WTC11 (cell line): ENCODE measurements around the gene KRTAP24-1. TPM values are rescaled to one million over a fixed set of nuclear protein-coding genes. Genes with fewer than 3 reads are reported as not detected.

Experiments
- ATAC-seq: fragments of 200-7000 bp; cut with Tn5 transposase; 2 replicates; pipeline ENCODE4 v1.10.0; 2021; ENCODE audit warnings: mild to moderate bottlenecking, moderate library complexity
- CTCF ChIA-PET: fragments of 300-600 bp; sonication (Branson Sonifier 250); formaldehyde crosslinking; loops from one replicate; lab custom pipeline; 2021; ENCODE audit warnings: antibody characterized with exemption; lab: Charles Lee
- POLR2A ChIA-PET: fragments of 350-600 bp; sonication (Branson Sonifier 250); formaldehyde crosslinking; loops from one replicate; lab custom pipeline; 2021; ENCODE audit warnings: antibody characterized with exemption; lab: Charles Lee
- DNase-seq: peaks from one replicate; pipeline ENCODE4 v3.0.0; 2021; ENCODE audit warnings: low spot score
- H3K27ac Mint-ChIP-seq: 2 replicates; pipeline ENCODE4 v1.8.0; 2021; ENCODE audit warnings: mixed read lengths
- H3K27me3 Mint-ChIP-seq: 2 replicates; pipeline ENCODE4 v1.8.0; 2021; ENCODE audit warnings: low read depth, mild to moderate bottlenecking, moderate library complexity, mixed read lengths
- H3K36me3 Mint-ChIP-seq: 2 replicates; pipeline ENCODE4 v1.8.0; 2021; ENCODE audit warnings: mixed read lengths
- H3K4me1 Mint-ChIP-seq: 2 replicates; pipeline ENCODE4 v1.8.0; 2022; ENCODE audit warnings: mixed read lengths
- H3K4me3 Mint-ChIP-seq: 2 replicates; pipeline ENCODE4 v1.8.0; 2021; ENCODE audit warnings: mild to moderate bottlenecking, moderate library complexity, mixed read lengths
- H3K9me3 Mint-ChIP-seq: 2 replicates; pipeline ENCODE4 v1.8.0; 2021; ENCODE audit warnings: mixed read lengths
- ATF1 ChIP-seq: sonication (generic); formaldehyde crosslinking; IDR thresholded peaks from 2 replicates; pipeline ENCODE4 v1.8.1; 2023; ENCODE audit warnings: mild to moderate bottlenecking, moderate library complexity, missing genetic modification reagents
- ATF3 ChIP-seq: sonication (generic); formaldehyde crosslinking; conservative IDR thresholded peaks from 2 replicates; pipeline ENCODE4 v1.8.1; 2022; ENCODE audit warnings: mild to moderate bottlenecking, missing genetic modification reagents
- ATF6 ChIP-seq: sonication (generic); formaldehyde crosslinking; IDR thresholded peaks from 2 replicates; pipeline ENCODE4 v1.8.1; 2023; ENCODE audit warnings: mild to moderate bottlenecking, missing genetic modification reagents
- CDX4 ChIP-seq: fragments of 250-450 bp; sonication (Bioruptor Pico); IDR thresholded peaks from 2 replicates; pipeline ENCODE4 v1.9.0; 2021; ENCODE audit warnings: moderate library complexity, mild to moderate bottlenecking, inconsistent platforms, borderline replicate concordance
- CTCF ChIP-seq: fragments of 200-600 bp; IDR thresholded peaks from 2 replicates; pipeline ENCODE4 v1.8.0; 2022; ENCODE audit warnings: antibody characterized with exemption
- EMX1 ChIP-seq: fragments of 250-450 bp; sonication (Bioruptor Pico); IDR thresholded peaks from 2 replicates; pipeline ENCODE4 v1.8.0; 2021; ENCODE audit warnings: mild to moderate bottlenecking
- ERG ChIP-seq: fragments of 250-450 bp; sonication (Bioruptor Pico); IDR thresholded peaks from 2 replicates; pipeline ENCODE4 v1.8.0; 2021; ENCODE audit warnings: mild to moderate bottlenecking
- ESRRA ChIP-seq: sonication (generic); formaldehyde crosslinking; IDR thresholded peaks from 2 replicates; pipeline ENCODE4 v1.8.1; 2022; ENCODE audit warnings: mild to moderate bottlenecking, missing genetic modification reagents, borderline replicate concordance
- FOXK1 ChIP-seq: sonication (generic); formaldehyde crosslinking; IDR thresholded peaks from 2 replicates; pipeline ENCODE4 v1.8.0; 2022; ENCODE audit warnings: mild to moderate bottlenecking, moderate library complexity, missing genetic modification reagents
- FOXP1 ChIP-seq: sonication (generic); formaldehyde crosslinking; IDR thresholded peaks from 2 replicates; pipeline ENCODE4 v1.8.0; 2022; ENCODE audit warnings: missing genetic modification reagents, mild to moderate bottlenecking, moderate library complexity, borderline replicate concordance
- GRHL2 ChIP-seq: fragments of 250-450 bp; sonication (Bioruptor Pico); IDR thresholded peaks from 2 replicates; pipeline ENCODE4 v1.8.0; 2022; ENCODE audit warnings: mild to moderate bottlenecking, moderate library complexity; ENCODE audit not compliant: insufficient replicate concordance, severe bottlenecking
- KAT7 ChIP-seq: sonication (generic); formaldehyde crosslinking; IDR thresholded peaks from 2 replicates; pipeline ENCODE4 v1.8.1; 2023; ENCODE audit warnings: missing genetic modification reagents, mild to moderate bottlenecking, borderline replicate concordance
- MAX ChIP-seq: sonication (generic); formaldehyde crosslinking; IDR thresholded peaks from 2 replicates; pipeline ENCODE4 v1.8.0; 2022; ENCODE audit warnings: mild to moderate bottlenecking, missing genetic modification reagents
- MXD4 ChIP-seq: fragments of 250-450 bp; sonication (Bioruptor Pico); IDR thresholded peaks from 2 replicates; pipeline ENCODE4 v1.8.0; 2021; ENCODE audit warnings: mild to moderate bottlenecking, moderate library complexity, borderline replicate concordance
- MYBL2 ChIP-seq: sonication (generic); formaldehyde crosslinking; IDR thresholded peaks from 2 replicates; pipeline ENCODE4 v1.8.1; 2023; ENCODE audit warnings: mild to moderate bottlenecking, moderate library complexity, missing genetic modification reagents
- NR2C2 ChIP-seq: sonication (generic); formaldehyde crosslinking; IDR thresholded peaks from 2 replicates; pipeline ENCODE4 v1.8.0; 2022; ENCODE audit warnings: mild to moderate bottlenecking, missing genetic modification reagents
- OVOL2 ChIP-seq: fragments of 250-450 bp; sonication (Bioruptor Pico); IDR thresholded peaks from 2 replicates; pipeline ENCODE4 v1.9.0; 2021; ENCODE audit warnings: mild to moderate bottlenecking, borderline replicate concordance
- SMAD4 ChIP-seq: sonication (generic); formaldehyde crosslinking; IDR thresholded peaks from 2 replicates; pipeline ENCODE4 v1.8.0; 2022; ENCODE audit warnings: mild to moderate bottlenecking, missing genetic modification reagents
- TEAD4 ChIP-seq: sonication (generic); formaldehyde crosslinking; IDR thresholded peaks from 2 replicates; pipeline ENCODE4 v1.8.0; 2022; ENCODE audit warnings: mild to moderate bottlenecking, missing genetic modification reagents
- ZBTB21 ChIP-seq: sonication (generic); formaldehyde crosslinking; IDR thresholded peaks from 2 replicates; pipeline ENCODE4 v1.8.1; 2023; ENCODE audit warnings: mild to moderate bottlenecking, missing genetic modification reagents, borderline replicate concordance
- ZNF121 ChIP-seq: sonication (generic); formaldehyde crosslinking; IDR thresholded peaks from 2 replicates; pipeline ENCODE4 v1.8.0; 2023; ENCODE audit warnings: missing genetic modification reagents
- ZNF219 ChIP-seq: sonication (generic); formaldehyde crosslinking; IDR thresholded peaks from 2 replicates; pipeline ENCODE4 v1.8.0; 2023; ENCODE audit warnings: missing genetic modification reagents, mild to moderate bottlenecking, borderline replicate concordance
- ZNF263 ChIP-seq: sonication (generic); formaldehyde crosslinking; IDR thresholded peaks from 2 replicates; pipeline ENCODE4 v1.8.1; 2022; ENCODE audit warnings: low read depth, mild to moderate bottlenecking, moderate library complexity, missing genetic modification reagents
- ZNF317 ChIP-seq: sonication (generic); formaldehyde crosslinking; IDR thresholded peaks from 2 replicates; pipeline ENCODE4 v1.8.1; 2023; ENCODE audit warnings: low read depth, mild to moderate bottlenecking, moderate library complexity, missing genetic modification reagents, borderline replicate concordance
- ZNF423 ChIP-seq: fragments of 250-450 bp; sonication (Bioruptor Pico); IDR thresholded peaks from 2 replicates; pipeline ENCODE4 v2.1.2; 2022; ENCODE audit warnings: mild to moderate bottlenecking, moderate library complexity
- ZNF671 ChIP-seq: fragments of 250-450 bp; sonication (Bioruptor Pico); IDR thresholded peaks from 2 replicates; pipeline ENCODE4 v1.8.0; 2021; ENCODE audit warnings: mild to moderate bottlenecking
- total RNA-seq: library from RNA; stranded (reverse); gene quantifications from 3 replicates; pipeline ENCODE4 v1.2.3, GENCODE V29; 2021

Gene KRTAP24-1
- total RNA-seq, 1 experiment from 2014 or later = not detected

- TF ChIP-seq ZNF219 = no peak
- no peak for TF ChIP-seq MYBL2 (CRISPR knock-in tag)
- no peak for TF ChIP-seq MXD4 (CRISPR knock-in tag)
- no peak for TF ChIP-seq NR2C2 (CRISPR knock-in tag)
- TF ChIP-seq ZNF423 (CRISPR knock-in tag) = no peak
Observed at GRCh38 chr21:30240661-30241060, 42.1 kb downstream of the KRTAP24-1 start (continued).

- Mint-ChIP-seq H3K27me3 (no peaks in the 10 kb centered on the region), H3K4me3 (no peak overlapping the region), H3K9me3 (0 out of 2 replicates have a peak, but pooled peaks cover 4% of the 10 kb centered on the region), H3K27ac (no peak overlapping the region), H3K4me1 (peaks cover 6% of the 10 kb centered on the region; the same call in 1 of the 2 replicates), H3K36me3 (no peaks in the 10 kb centered on the region)
- TF ChIP-seq ZNF671 = no peak
- no peak for TF ChIP-seq MAX
- TF ChIP-seq GRHL2 (CRISPR knock-in tag) = no peak
- TF ChIP-seq ESRRA = no peak
- TF ChIP-seq ATF3 (CRISPR knock-in tag) = no peak
- TF ChIP-seq FOXK1 = no peak
- TF ChIP-seq ZBTB21 (CRISPR knock-in tag) = no peak
- no peak for TF ChIP-seq CDX4 (CRISPR knock-in tag)
- TF ChIP-seq CTCF = no peak
- TF ChIP-seq OVOL2 (CRISPR knock-in tag) = no peak
- TF ChIP-seq ATF1 (CRISPR knock-in tag) = no peak
- TF ChIP-seq SMAD4 (CRISPR knock-in tag) = no peak
- no peak for TF ChIP-seq ZNF263 (CRISPR knock-in tag)
- no peak for TF ChIP-seq ZNF121 (CRISPR knock-in tag)
- POLR2A ChIA-PET = no interaction called here
- ATAC-seq (no peak), DNase-seq (no peak)
- CTCF ChIA-PET = no interaction called here
Observed at GRCh38 chr21:30238168-30238567, 44.6 kb downstream of the KRTAP24-1 start.

GRCh38 chr21:30234643-30235042, 48.1 kb downstream of the KRTAP24-1 start:
- H3K27me3 Mint-ChIP-seq = no peaks in the 10 kb centered on the region
- ATAC-seq = no peak
- TF ChIP-seq ATF6 (no peak), TEAD4 (CRISPR knock-in tag) (no peak), EMX1 (CRISPR knock-in tag) (no peak), ERG (no peak), ZBTB21 (CRISPR knock-in tag) (no peak), KAT7 (no peak), ZNF317 (CRISPR knock-in tag) (no peak), FOXP1 (CRISPR knock-in tag) (no peak)

More at GRCh38 chr21:30234643-30235042, 48.1 kb downstream of the KRTAP24-1 start:
- H3K36me3 Mint-ChIP-seq = no peaks in the 10 kb centered on the region
- H3K4me1 Mint-ChIP-seq = peaks cover 6% of the 10 kb centered on the region; the same call in 1 of the 2 replicates
- POLR2A ChIA-PET = interaction anchor here (0.6 kb wide), 1 partner anchor 214 kb away, joined by 3 read pairs; no protein-coding TSS in a partner anchor
- no peak for DNase-seq
- H3K4me3 Mint-ChIP-seq = no peak overlapping the region
- CTCF ChIA-PET = no interaction called here
- H3K9me3 Mint-ChIP-seq = peaks cover 13% of the 10 kb centered on the region
- H3K27ac Mint-ChIP-seq = no peak overlapping the region
